Fibroblast of lung (primary cell): ENCODE results near the gene IL19. TPM values are rescaled to one million over a fixed set of nuclear protein-coding genes. Genes with fewer than 3 reads are reported as not detected.

Experiments used
- DNase-seq, 2 donors: peaks; one replicate each; pipeline versions ENCODE4 v3.0.0 to v3.0.0-alpha.2; 2010; ENCODE audit warnings: low read depth in 2 of 2
- H2AFZ ChIP-seq: 2 replicates; pipeline ENCODE4 v1.5.1; 2012; ENCODE audit warnings: low read length, control low read depth, inconsistent platforms
- H3K27ac ChIP-seq: 2 replicates; pipeline ENCODE4 v1.5.1; 2011; ENCODE audit warnings: low read length, control low read depth; ENCODE audit not compliant: insufficient read depth
- H3K27me3 ChIP-seq: 2 replicates; pipeline ENCODE4 v1.5.1; 2011; ENCODE audit warnings: mild to moderate bottlenecking, low read length; ENCODE audit not compliant: control insufficient read depth, insufficient read depth
- H3K36me3 ChIP-seq: 2 replicates; pipeline ENCODE4 v1.5.1; 2011; ENCODE audit warnings: low read length; ENCODE audit not compliant: control insufficient read depth, insufficient read depth
- H3K4me1 ChIP-seq: 2 replicates; pipeline ENCODE4 v1.5.1; 2011; ENCODE audit warnings: low read length; ENCODE audit not compliant: control insufficient read depth, insufficient read depth; ENCODE audit errors: extremely low read depth
- H3K4me2 ChIP-seq: 2 replicates; pipeline ENCODE4 v1.5.1; 2011; ENCODE audit warnings: low read length, control low read depth; ENCODE audit not compliant: insufficient read depth; ENCODE audit errors: extremely low read depth
- H3K4me3 ChIP-seq, 4 experiments: fragments of 200-600 bp in 1 of 4; sonication (generic) in 1 of 4; replicated peaks in 1 of 4; 2 replicates each; pipeline ENCODE4 v1.5.1; 2011 to 2016; ENCODE audit warnings: low read length in 4 of 4, low read depth in 3 of 4, mild to moderate bottlenecking in 3 of 4, control low read depth in 2 of 4, inconsistent platforms in 1 of 4, mixed read lengths in 1 of 4; ENCODE audit not compliant: insufficient read depth in 1 of 4; ENCODE audit errors: control extremely low read depth in 1 of 4
- H3K79me2 ChIP-seq: 2 replicates; pipeline ENCODE4 v1.5.1; 2012; ENCODE audit warnings: mild to moderate bottlenecking, low read length, inconsistent platforms; ENCODE audit not compliant: control insufficient read depth, insufficient read depth
- H3K9ac ChIP-seq: 2 replicates; pipeline ENCODE4 v1.5.1; 2011; ENCODE audit warnings: mild to moderate bottlenecking, low read length, control low read depth; ENCODE audit not compliant: insufficient read depth
- H3K9me3 ChIP-seq: 2 replicates; pipeline ENCODE4 v1.5.1; 2012; ENCODE audit warnings: low read depth, low read length; ENCODE audit not compliant: control insufficient read depth, insufficient read depth
- H4K20me1 ChIP-seq: 2 replicates; pipeline ENCODE4 v1.5.1; 2011; ENCODE audit warnings: low read length; ENCODE audit not compliant: control insufficient read depth, insufficient read depth; ENCODE audit errors: extremely low read depth
- EZH2 ChIP-seq: IDR thresholded peaks from 2 replicates; pipeline ENCODE4 v1.5.1; 2012; ENCODE audit warnings: low read length, control low read depth, mild to moderate bottlenecking; ENCODE audit errors: missing control alignments
- polyA plus RNA-seq, 2 donors: library from polyadenylated mRNA; depleted of rRNA in 1 of 2; stranded (reverse) in 1 of 2; unstranded in 1 of 2; fragments of >200 nt; gene quantifications; 2 replicates each; pipeline ENCODE4 v1.2.1, GENCODE V29; 2011 to 2012; ENCODE audit warnings: missing spikeins in 1 of 2
- total RNA-seq: library from RNA; depleted of rRNA; stranded (reverse); fragments of >200 nt; gene quantifications from 2 replicates; pipeline ENCODE4 v1.2.1, GENCODE V29; 2014
- TF ChIP-seq, protein P1 (sequence below), 2 donors: IDR thresholded peaks in 1 of 2; conservative IDR thresholded peaks in 1 of 2; 1 replicate in 1 of 2; 2 replicates in 1 of 2; pipeline ENCODE4 v1.5.1; 2011 to 2012; ENCODE audit warnings: low read length in 2 of 2, control low read depth in 1 of 2, inconsistent platforms in 1 of 2, low read depth in 1 of 2, mild to moderate bottlenecking in 1 of 2

The IL19 gene
- total and polyA plus RNA-seq, 2 donors (not counting 1 experiment from before 2014, with no cell fraction given) = not detected

GRCh38 chr1:206737729-206738201 lies 32.8 kb upstream of the IL19 start:
- no peak for DNase-seq
- Histone ChIP-seq H3K79me2 (no peaks in the 10 kb centered on the region), H3K4me1 (peaks cover 2% of the 10 kb centered on the region), H2AFZ (no peak overlapping the region), H3K27ac (no peak overlapping the region), H3K9ac (no peak overlapping the region), H3K4me2 (no peak overlapping the region), H3K4me3 (no peak overlapping the region), H3K27me3 (no peaks in the 10 kb centered on the region), H3K36me3 (peaks cover 4% of the 10 kb centered on the region), H3K9me3 (no peaks in the 10 kb centered on the region), H4K20me1 (no peaks in the 10 kb centered on the region)
- TF ChIP-seq EZH2 = no peak
- TF ChIP-seq, protein P1, sequence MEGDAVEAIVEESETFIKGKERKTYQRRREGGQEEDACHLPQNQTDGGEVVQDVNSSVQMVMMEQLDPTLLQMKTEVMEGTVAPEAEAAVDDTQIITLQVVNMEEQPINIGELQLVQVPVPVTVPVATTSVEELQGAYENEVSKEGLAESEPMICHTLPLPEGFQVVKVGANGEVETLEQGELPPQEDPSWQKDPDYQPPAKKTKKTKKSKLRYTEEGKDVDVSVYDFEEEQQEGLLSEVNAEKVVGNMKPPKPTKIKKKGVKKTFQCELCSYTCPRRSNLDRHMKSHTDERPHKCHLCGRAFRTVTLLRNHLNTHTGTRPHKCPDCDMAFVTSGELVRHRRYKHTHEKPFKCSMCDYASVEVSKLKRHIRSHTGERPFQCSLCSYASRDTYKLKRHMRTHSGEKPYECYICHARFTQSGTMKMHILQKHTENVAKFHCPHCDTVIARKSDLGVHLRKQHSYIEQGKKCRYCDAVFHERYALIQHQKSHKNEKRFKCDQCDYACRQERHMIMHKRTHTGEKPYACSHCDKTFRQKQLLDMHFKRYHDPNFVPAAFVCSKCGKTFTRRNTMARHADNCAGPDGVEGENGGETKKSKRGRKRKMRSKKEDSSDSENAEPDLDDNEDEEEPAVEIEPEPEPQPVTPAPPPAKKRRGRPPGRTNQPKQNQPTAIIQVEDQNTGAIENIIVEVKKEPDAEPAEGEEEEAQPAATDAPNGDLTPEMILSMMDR (conservative IDR thresholded peaks at IDR 0.05 in 1 of 2, IDR thresholded peaks at IDR 0.05 in 1 of 2; ENCODE audit: low read depth in 1 of 2, low read length in 2 of 2) = no peak

- TF ChIP-seq, protein P1 (conservative IDR thresholded peaks at IDR 0.05 in 1 of 2, IDR thresholded peaks at IDR 0.05 in 1 of 2; ENCODE audit: low read depth in 1 of 2, low read length in 2 of 2) = peak; percentile 26 to 45
- TF ChIP-seq EZH2 = no peak
- Histone ChIP-seq H3K4me2 (no peak overlapping the region), H2AFZ (no peak overlapping the region), H3K9ac (no peak overlapping the region), H3K9me3 (no peaks in the 10 kb centered on the region), H3K4me1 (peaks cover 2% of the 10 kb centered on the region), H3K27ac (no peak overlapping the region), H3K4me3 (no peak overlapping the region), H3K36me3 (no peaks in the 10 kb centered on the region), H4K20me1 (no peaks in the 10 kb centered on the region), H3K79me2 (no peaks in the 10 kb centered on the region), H3K27me3 (no peaks in the 10 kb centered on the region)
- peak; percentile 33 to 39 for DNase-seq
Observed at GRCh38 chr1:206738370-206739366, 31.9 kb upstream of the IL19 start.

DNA sequence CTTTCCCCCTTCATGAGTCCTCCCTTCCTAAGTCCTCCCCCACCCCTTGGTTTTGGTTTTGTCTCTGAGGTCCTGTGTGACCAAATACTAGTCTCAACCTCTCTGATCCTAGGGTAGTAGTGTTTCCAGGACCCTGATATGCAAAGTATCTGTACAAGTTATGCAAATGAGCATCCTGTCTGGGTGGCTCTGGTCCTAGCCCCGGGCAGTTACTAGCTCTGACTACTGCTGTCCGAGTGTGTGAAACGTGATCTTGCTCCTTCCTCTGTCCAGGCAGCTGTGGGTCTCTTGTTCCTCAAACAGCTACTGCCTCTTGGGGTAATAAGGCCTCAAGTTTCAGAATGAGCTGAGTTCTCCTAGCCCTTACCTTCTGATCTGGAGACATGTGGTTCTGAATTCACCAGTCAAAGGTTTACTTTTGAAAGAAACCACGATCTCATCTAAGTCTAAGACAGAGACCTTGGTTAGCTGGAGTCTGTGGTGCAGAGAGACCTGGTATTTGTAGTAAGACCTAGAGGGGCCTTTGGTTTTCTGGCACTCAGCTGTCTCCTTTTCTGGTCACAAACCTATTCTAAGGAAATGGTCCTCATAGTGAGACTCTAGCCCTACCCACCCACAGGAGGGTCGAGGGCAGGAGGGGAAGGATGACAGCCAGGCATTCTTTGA lies 31.0 kb upstream of the IL19 start:
- no peak overlapping the region for H3K9ac ChIP-seq
- H4K20me1 ChIP-seq = no peaks in the 10 kb centered on the region
- H3K4me1 ChIP-seq = peaks cover 2% of the 10 kb centered on the region
- no peaks in the 10 kb centered on the region for H3K9me3 ChIP-seq
- no peak overlapping the region for H3K4me2 ChIP-seq
- no peaks in the 10 kb centered on the region for H3K36me3 ChIP-seq
- H2AFZ ChIP-seq = no peak overlapping the region
- no peaks in the 10 kb centered on the region for H3K27me3 ChIP-seq
- no peak for TF ChIP-seq EZH2
- TF ChIP-seq, protein P1 (conservative IDR thresholded peaks at IDR 0.05 in 1 of 2, IDR thresholded peaks at IDR 0.05 in 1 of 2; ENCODE audit: low read depth in 1 of 2, low read length in 2 of 2) = no peak
- H3K4me3 ChIP-seq = no peak overlapping the region
- H3K79me2 ChIP-seq = no peaks in the 10 kb centered on the region
- no peak for DNase-seq
- no peak overlapping the region for H3K27ac ChIP-seq
